Activated T-helper 1 cell treated with anti-CD3 and anti-CD28 coated beads, Interleukin-12 subunit alpha, Interleukin-12 subunit beta, Interleukin-2, Interleukin-4 antibody, amounts not matched to agents 30 ng/mL and 10 ng/mL and 1 ng/mL, durations not matched to agents 14 hours and 24 hours and 36 hours (primary cell): ENCODE data around the gene PHPT1. TPM values are rescaled to one million over a fixed set of nuclear protein-coding genes. Genes with fewer than 3 reads are reported as not detected.

ENCODE experiments used
- DNase-seq: peaks from one replicate; pipeline ENCODE4 v3.0.0; 2021; ENCODE audit warnings: low spot score
- H3K27ac Mint-ChIP-seq: one replicate; pipeline ENCODE4 v1.8.0; 2021; ENCODE audit warnings: mild to moderate bottlenecking, mixed read lengths
- H3K27me3 Mint-ChIP-seq: one replicate; pipeline ENCODE4 v1.8.0; 2022; ENCODE audit warnings: mild to moderate bottlenecking, moderate library complexity, mixed read lengths; ENCODE audit not compliant: insufficient read depth
- H3K36me3 Mint-ChIP-seq: one replicate; pipeline ENCODE4 v1.8.0; 2021; ENCODE audit warnings: low read depth, mixed read lengths
- H3K4me1 Mint-ChIP-seq: one replicate; pipeline ENCODE4 v1.8.0; 2021; ENCODE audit warnings: low read depth, mixed read lengths
- H3K4me3 Mint-ChIP-seq: one replicate; pipeline ENCODE4 v1.8.0; 2021; ENCODE audit warnings: mild to moderate bottlenecking, moderate library complexity, mixed read lengths
- H3K9me3 Mint-ChIP-seq: one replicate; pipeline ENCODE4 v1.8.0; 2021; ENCODE audit warnings: mixed read lengths
- intact Hi-C: fragments of 100-400 bp; cut with micrococcal nuclease; formaldehyde crosslinking; loops from one replicate; pipeline ENCODE4 v1.15.1; 2024
- total RNA-seq: library from RNA; stranded (reverse); gene quantifications from 2 replicates; pipeline ENCODE4 v1.2.3, GENCODE V29; 2022

The PHPT1 gene
- total RNA-seq, 1 donor from 2014 or later, result 139 TPM

GRCh38 chr9:136857581-136858412 lies 8.6 kb downstream of the PHPT1 start:
- no peak overlapping the region for H3K4me3 Mint-ChIP-seq
- no peak for DNase-seq
- peaks cover 9% of the 10 kb centered on the region for H3K36me3 Mint-ChIP-seq
- H3K27me3 Mint-ChIP-seq, result no peaks in the 10 kb centered on the region
- intact Hi-C loops, result no loop called here
- no peaks in the 10 kb centered on the region for H3K4me1 Mint-ChIP-seq
- no peak overlapping the region for H3K27ac Mint-ChIP-seq
- no peaks in the 10 kb centered on the region for H3K9me3 Mint-ChIP-seq

- peaks cover under 1% of the 10 kb centered on the region for H3K4me1 Mint-ChIP-seq
- H3K9me3 Mint-ChIP-seq, result no peaks in the 10 kb centered on the region
- intact Hi-C loops, result no loop called here
- no peak for DNase-seq
- H3K36me3 Mint-ChIP-seq, result peaks cover 11% of the 10 kb centered on the region
- no peak overlapping the region for H3K27ac Mint-ChIP-seq
- no peaks in the 10 kb centered on the region for H3K27me3 Mint-ChIP-seq
- H3K4me3 Mint-ChIP-seq, result no peak overlapping the region
These were observed 9.2 kb downstream of the PHPT1 start for GRCh38 chr9:136858452-136858843.

GRCh38 chr9:136858844-136859757 lies 9.9 kb downstream of the PHPT1 start:
- Mint-ChIP-seq H3K9me3 (no peaks in the 10 kb centered on the region), H3K4me3 (no peak overlapping the region), H3K27me3 (no peaks in the 10 kb centered on the region), H3K36me3 (peaks cover 16% of the 10 kb centered on the region), H3K4me1 (peaks cover 7% of the 10 kb centered on the region), H3K27ac (no peak overlapping the region)
- intact Hi-C loops, result no loop called here
- DNase-seq, result no peak

GRCh38 chr9:136860529-136860928 lies 11.3 kb downstream of the PHPT1 start:
- Mint-ChIP-seq H3K4me1 (peaks cover 10% of the 10 kb centered on the region), H3K27ac (peak overlapping the region; percentile 70)

GRCh38 chr9:136860933-136861873 lies 12.0 kb downstream of the PHPT1 start:
- Mint-ChIP-seq H3K27me3 (no peaks in the 10 kb centered on the region), H3K4me3 (no peak overlapping the region), H3K4me1 (peaks cover 10% of the 10 kb centered on the region), H3K36me3 (peaks cover 16% of the 10 kb centered on the region), H3K9me3 (no peaks in the 10 kb centered on the region), H3K27ac (no peak overlapping the region)
- DNase-seq, result no peak
- intact Hi-C loops, result no loop called here

More at GRCh38 chr9:136860529-136860928, 11.3 kb downstream of the PHPT1 start:
- Mint-ChIP-seq H3K9me3 (no peaks in the 10 kb centered on the region), H3K4me3 (no peak overlapping the region), H3K27me3 (no peaks in the 10 kb centered on the region), H3K36me3 (peaks cover 16% of the 10 kb centered on the region)
- no peak for DNase-seq
- intact Hi-C loops, result no loop called here

GRCh38 chr9:136861874-136862457 lies 12.8 kb downstream of the PHPT1 start:
- H3K4me3 Mint-ChIP-seq, result no peak overlapping the region
- intact Hi-C loops, result no loop called here
- H3K27ac Mint-ChIP-seq, result no peak overlapping the region
- H3K4me1 Mint-ChIP-seq, result peaks cover 10% of the 10 kb centered on the region
- no peaks in the 10 kb centered on the region for H3K9me3 Mint-ChIP-seq
- H3K27me3 Mint-ChIP-seq, result no peaks in the 10 kb centered on the region
- peaks cover 16% of the 10 kb centered on the region for H3K36me3 Mint-ChIP-seq
- no peak for DNase-seq

GRCh38 chr9:136862849-136863622 lies 13.8 kb downstream of the PHPT1 start:
- Mint-ChIP-seq H3K27me3 (no peaks in the 10 kb centered on the region), H3K36me3 (peaks cover 16% of the 10 kb centered on the region), H3K27ac (no peak overlapping the region), H3K4me3 (peak overlapping the region; percentile 11), H3K9me3 (no peaks in the 10 kb centered on the region), H3K4me1 (peaks cover 10% of the 10 kb centered on the region)
- no peak for DNase-seq
- intact Hi-C loops, result no loop called here

GRCh38 chr9:136863623-136864273 lies 14.5 kb downstream of the PHPT1 start:
- Mint-ChIP-seq H3K27me3 (no peaks in the 10 kb centered on the region), H3K4me3 (peak overlapping the region; percentile 33), H3K36me3 (peaks cover 17% of the 10 kb centered on the region), H3K27ac (peak overlapping the region; percentile 22), H3K4me1 (peaks cover 10% of the 10 kb centered on the region), H3K9me3 (no peaks in the 10 kb centered on the region)
- intact Hi-C loops, result no loop called here
- DNase-seq, result no peak

GRCh38 chr9:136865041-136865767 lies 16.0 kb downstream of the PHPT1 start:
- intact Hi-C loops, result no loop called here

GRCh38 chr9:136865768-136866103 lies 16.5 kb downstream of the PHPT1 start:
- H3K27me3 Mint-ChIP-seq, result no peaks in the 10 kb centered on the region
- no peak for DNase-seq
- no peaks in the 10 kb centered on the region for H3K9me3 Mint-ChIP-seq
- intact Hi-C loops, result loop anchor here (1.0 kb wide), 7 partner anchors 16 to 358 kb away; partner anchors contain the start of genes PHPT1 and TRAF2
- H3K27ac Mint-ChIP-seq, result peak overlapping the region; percentile 82
- peaks cover 19% of the 10 kb centered on the region for H3K36me3 Mint-ChIP-seq
- peak overlapping the region; percentile 89 for H3K4me3 Mint-ChIP-seq
- peaks cover 10% of the 10 kb centered on the region for H3K4me1 Mint-ChIP-seq

More at GRCh38 chr9:136865041-136865767, 16.0 kb downstream of the PHPT1 start:
- Mint-ChIP-seq H3K36me3 (peaks cover 22% of the 10 kb centered on the region), H3K9me3 (no peaks in the 10 kb centered on the region), H3K4me1 (peaks cover 10% of the 10 kb centered on the region), H3K4me3 (peak overlapping the region; percentile 89), H3K27me3 (no peaks in the 10 kb centered on the region), H3K27ac (peak overlapping the region; percentile 82)
- no peak for DNase-seq
